GM18505 (cell line): ENCODE data around the gene MBP.
"Not testable (repeated sequence)": the region's sequence is repeated elsewhere in the genome, so short reads cannot be mapped to it uniquely, and the experiment has no call there.

Source experiments
- ATAC-seq: cut with Tn5 transposase; IDR thresholded peaks from one replicate; pipeline ENCODE4 v1.9.1; 2021; ENCODE audit not compliant: unreplicated experiment
- POLR2A ChIP-seq: IDR thresholded peaks from 4 replicates; pipeline ENCODE4 v1.6.1; 2011; ENCODE audit warnings: borderline replicate concordance; ENCODE audit not compliant: insufficient read depth, insufficient read length; ENCODE audit errors: extremely low read depth

Gene MBP

DNA sequence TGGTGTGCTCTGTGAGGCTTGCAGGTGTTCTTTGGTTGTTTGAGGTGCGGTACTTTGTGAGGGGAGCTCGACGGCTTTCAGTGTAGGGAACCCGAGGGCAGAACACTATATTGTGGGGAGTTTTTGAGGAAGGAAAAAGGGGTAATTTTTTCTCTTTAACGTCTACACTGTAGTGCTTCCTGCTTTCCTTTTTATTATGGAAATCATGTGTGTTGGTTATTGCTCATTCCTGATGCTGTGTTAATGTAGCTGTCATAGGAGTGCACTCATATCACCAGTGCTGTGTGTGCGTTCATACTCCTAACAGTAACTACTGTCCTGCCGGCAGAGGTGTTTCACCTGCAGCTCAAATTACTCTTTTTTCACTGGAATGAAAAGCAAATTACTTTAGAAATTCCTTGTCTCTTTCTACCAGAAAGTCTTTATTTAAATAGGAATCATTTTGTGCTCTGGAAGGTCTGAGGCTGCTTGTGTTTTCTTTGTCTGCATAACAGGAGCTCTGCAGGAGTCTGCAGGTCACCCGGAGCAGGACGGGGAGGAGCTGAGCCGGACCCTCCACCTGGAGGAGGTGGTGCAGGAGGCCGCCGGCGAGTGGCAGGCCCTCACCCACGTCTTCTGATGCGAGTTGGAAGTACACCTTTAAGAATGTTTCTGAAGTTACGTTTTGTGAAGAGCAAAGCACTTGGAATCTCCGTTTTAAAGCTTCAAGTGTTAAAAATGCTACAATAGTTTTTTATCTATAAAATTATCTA is 164.7 kb downstream of the MBP start:
- no peak for ATAC-seq
- TF ChIP-seq POLR2A = no peak

DNA sequence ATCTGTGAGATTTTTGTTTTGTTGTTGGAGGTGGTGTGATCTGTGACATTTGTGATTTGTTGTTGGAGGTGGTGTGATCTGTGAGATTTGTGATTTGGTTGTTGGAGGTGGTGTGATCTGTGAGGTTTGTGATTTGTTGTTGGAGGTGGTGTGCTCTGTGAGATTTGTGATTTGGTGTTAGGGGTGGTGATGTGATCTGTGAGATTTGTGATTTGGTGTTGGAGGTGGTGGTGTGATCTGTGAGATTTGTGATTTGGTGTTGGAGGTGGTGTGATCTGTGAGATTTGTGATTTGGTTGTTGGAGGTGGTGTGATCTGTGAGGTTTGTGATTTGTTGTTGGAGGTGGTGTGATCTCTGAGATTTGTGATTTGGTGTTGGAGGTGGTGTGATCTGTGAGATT is 165.3 kb downstream of the MBP start:
- not testable (repeated sequence) for ATAC-seq

DNA sequence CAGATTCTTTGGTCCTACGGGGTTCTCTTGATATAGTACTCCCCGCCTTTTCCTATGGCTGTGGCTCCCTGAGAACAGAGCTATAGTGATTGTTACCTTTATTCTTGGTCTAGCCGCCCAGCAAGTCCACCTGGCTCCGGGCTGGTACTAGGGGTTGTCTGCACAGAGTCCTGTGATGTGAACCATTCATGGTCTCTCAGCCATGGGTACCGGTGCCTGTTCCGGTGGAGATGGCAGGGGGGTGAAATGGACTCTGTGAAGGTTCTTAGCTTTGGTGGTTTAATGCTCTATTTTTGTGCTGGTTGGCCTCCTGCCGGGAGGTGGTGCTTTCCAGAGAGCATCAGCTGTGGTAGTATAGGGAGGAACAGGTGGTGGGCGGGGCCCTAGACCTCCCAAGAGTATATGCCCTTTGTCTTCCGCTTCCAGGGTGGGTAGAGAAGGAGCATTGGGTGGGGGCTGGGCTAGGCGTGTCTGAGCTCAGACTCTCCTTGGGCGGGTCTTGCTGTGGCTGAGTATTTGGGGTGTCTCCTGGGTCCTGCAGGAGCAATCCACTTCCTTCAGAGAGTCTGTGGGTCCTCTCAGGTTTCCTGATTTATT is 166.9 kb downstream of the MBP start:
- peak; percentile 74 for ATAC-seq

DNA sequence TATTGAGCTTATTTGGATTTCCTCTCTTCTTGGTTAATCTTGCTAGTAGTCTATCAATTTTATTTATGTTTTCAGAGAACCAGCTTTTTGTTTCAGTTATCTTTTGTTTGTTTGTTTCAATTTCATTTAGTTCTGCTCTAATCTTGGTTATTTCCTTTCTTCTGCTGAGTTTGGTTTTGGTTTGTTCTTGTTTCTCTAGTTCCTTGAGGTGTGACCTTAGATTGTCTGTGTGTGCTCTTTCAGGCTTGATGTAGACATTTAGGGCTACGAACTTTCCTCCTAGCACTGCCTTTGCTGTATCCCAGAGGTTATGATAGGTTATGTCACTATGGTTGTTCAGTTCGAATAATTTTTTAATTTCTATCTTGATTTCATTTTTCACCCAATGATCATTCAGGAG is 168.6 kb downstream of the MBP start:
- no peak for TF ChIP-seq POLR2A
- ATAC-seq = peak; percentile 43

DNA sequence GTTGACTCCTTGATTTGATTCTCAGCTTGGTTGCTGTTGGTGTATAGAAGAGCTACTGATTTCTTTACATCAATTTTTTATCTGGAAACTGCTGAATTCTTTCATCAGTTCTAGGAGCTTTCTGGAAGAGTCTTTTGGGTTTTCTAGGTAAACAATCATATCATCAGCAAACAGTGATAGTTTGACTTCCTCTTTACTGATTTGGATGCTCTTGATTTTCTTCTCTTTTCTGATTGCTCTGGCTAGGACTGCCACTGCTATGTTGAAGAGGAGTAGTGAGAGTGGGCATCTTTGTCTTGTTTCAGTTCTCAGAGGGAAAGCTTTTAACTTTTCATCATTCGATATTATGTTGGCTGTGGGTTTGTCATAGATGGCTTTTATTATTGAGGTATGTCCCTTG is 169.7 kb downstream of the MBP start:
- no peak for TF ChIP-seq POLR2A
- no peak for ATAC-seq

DNA sequence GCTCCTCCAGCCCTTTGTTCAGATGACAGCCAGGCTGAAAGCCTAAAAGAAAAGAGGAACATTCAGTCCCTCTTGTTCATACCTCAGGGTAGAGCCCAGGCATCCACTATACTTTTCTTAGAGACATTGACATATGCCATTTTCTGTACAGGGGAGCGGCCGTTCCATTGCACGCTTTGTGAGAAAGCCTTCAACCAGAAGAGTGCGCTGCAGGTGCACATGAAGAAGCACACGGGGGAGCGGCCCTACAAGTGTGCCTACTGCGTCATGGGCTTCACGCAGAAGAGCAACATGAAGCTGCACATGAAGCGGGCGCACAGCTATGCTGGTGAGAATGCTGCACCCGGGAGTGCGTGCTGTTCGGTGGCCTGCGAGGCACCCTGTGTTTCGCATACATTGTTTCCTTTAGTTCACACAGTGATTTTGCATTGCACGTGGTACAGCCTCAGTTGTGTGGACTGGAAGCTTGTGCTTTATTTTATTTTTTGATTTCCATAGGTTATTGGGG is 172.0 kb downstream of the MBP start:
- no peak for ATAC-seq
- TF ChIP-seq POLR2A = no peak

DNA sequence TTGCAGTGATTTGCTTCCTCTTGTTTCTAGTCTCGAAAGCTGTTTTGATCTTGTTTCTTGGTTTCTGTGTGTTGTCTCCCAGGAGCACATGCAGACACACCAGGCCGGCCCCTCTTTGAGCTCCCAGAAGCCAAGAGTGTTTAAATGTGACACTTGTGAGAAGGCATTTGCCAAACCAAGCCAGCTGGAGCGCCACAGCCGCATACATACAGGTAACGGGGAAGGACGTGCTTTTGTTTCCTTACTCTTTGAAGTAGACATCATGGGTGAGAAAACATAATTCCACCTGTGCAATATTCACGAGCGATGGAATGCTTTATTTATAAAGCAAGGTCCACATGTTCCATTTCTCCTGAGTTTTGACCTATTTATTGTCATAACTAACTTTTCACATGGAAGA is 173.0 kb downstream of the MBP start:
- TF ChIP-seq POLR2A = no peak
- no peak for ATAC-seq

DNA sequence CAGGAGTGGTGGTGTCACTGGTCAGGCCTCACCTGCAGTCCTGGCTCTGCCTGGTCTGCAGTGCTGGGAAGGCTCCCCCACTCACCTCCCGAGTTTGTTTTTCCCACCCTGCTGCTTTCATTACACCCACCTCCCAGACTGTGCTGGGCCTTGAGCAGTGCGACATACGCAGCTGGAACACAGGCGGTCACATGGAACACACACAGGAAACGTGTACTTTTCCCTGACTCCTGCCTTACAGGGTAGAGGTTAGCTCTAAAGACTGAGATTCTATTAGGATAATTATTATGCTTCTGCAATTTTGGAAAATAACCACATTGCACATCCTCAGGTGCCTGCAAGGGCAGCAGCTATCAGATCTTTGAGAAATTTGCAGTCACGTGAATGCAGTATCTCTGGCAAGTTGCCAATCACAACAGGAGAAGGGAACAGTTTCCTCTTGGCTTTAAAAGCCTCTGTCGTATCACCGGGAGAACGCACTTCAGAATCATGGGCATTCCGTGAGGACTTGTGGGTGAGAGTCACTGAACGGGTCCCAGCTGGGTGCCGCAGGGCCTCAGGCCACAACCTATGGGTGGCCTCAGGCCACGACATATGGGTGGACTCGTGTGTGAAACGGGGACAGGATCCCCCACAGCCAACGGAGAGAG is 173.8 kb downstream of the MBP start:
- ATAC-seq = no peak
- TF ChIP-seq POLR2A = no peak

DNA sequence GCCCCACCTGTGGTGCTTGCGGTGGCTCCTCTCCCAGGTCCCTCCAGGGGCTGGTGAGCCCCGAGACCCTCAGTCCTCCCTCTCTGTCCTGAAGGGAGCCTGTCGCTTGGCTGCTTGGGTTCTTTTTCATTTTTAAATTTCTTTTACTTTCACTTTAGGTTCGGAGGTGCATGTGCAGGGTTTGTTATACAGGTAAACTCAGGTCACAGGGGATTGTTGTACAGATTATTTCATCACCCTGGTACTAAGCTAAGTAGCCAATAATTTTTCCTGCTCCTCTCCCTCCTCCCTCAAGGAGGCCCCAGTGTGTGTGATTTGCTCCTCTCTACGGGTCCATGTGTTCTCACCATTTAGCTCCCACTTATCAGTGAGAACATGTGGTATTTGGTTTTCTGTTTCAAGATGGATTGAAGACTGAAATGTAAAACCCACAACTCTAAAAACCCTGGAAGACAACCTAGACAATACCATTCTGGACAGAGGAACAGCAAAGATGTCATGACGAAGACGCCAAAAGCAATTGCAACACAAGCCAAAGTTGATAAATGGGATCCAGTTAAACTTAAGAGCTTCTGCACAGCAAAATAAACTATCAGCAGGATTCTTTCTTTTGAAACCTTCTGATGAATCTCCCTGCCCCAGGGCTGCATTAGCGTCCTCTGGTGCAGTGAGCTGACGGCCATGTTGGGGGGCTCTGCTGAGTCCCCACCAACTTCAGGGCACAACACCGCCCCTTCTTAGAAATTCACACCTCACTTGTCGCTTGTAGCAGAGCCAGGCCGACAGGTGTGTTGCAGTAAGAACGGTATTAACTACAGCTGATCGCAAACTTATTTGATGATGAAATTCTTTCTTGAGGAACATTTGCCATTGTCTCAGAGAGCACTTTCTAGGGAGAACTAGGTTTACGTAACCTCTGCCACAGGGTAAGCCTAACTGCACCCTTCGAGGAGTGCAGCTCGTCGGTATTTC is 174.9 kb downstream of the MBP start:
- TF ChIP-seq POLR2A = no peak
- no peak for ATAC-seq

DNA sequence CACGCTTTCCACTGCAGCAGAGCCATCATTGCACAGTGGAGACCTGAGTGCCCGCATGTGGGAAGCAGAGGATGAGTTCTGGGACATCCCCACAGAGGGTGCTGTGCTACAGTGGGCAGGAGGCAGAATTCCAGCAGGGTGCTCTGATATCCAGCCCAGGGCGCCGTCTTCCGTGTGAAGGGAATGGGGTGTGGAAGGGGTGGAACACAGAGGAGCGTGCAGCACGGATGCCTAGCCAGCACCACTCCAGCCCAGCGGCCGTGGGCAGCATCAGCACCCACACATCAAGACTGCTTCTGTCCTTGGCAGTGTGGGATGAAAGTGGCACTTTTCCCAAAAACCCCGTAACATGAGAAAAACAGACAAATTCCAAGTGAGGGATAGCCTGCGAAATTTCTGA is 175.9 kb downstream of the MBP start:
- ATAC-seq = no peak
- TF ChIP-seq POLR2A = no peak

DNA sequence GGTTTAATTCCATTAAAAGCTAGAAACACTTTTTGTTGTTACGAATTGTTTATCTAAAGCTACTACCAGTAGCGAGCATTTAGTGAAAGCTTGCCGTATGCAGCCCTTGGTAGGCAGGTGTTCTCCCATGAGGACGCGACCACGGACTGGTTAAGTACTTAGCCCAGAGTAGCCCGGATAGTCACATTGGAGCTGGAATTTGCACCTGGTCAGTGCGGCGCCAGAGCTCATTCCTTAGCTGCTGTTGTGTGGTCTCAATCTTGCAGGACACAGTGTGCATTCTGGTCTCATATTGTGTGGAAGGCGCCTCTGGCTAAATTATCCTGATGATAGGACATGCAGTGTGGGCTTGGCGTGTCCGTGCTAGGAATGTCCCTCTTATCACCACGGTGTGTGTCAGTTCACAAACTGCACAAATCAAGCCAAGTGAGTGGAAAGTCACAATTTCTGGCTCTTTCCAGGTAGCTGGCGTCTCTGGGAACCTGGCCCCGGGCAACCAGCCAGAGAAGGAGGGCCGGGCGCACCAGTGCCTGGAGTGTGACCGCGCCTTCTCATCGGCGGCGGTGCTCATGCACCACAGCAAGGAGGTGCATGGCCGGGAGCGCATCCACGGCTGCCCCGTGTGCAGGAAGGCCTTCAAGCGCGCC is 176.9 kb downstream of the MBP start:
- no peak for TF ChIP-seq POLR2A
- no peak for ATAC-seq

DNA sequence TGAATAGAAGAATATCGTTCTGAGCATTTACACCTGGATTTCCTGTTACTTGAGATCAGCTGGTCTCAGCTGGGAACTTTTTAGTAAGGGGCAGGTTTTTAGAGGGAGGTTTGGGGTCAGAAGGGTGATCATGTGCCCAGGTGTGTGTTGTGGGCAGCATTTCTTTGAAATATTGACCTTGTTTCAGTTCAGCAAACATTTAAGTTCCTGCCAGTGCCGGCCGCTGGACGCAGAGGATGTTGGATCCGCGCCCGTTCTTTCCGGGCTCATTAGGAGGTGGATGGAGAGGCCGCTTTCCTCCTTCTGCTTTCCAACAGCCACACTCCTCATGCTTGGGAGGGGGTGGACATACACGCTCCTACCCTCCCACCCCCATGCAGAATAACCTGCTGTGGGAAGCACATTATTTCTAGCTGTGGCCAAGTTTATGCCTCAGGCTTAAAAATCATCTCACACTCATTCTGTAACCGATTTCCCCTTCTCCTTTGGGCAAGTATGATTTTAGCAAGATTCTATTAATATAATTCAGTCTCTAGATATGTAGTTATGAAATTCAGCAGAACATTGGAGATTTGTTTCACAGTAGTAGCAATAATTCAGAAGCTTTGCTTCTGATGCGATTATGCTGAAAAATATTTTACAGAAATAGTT is 178.9 kb downstream of the MBP start:
- ATAC-seq = no peak
- no peak for TF ChIP-seq POLR2A
